ENCODE data around the gene SCN8A. TPM values are rescaled to one million over a fixed set of nuclear protein-coding genes. Genes with fewer than 3 reads are reported as not detected.

SCN8A gene
- total RNA-seq, 3 donors from 2014 or later = 0.32 to 5.0 (median 1.6) TPM

- intact Hi-C loops (cut with DNase I; ENCODE audit: low total_unique reads) = no loop called here
- H3K27ac ChIP-seq = no peak overlapping the region
Measured at GRCh38 chr12:51705450-51705849, 114.4 kb downstream of the SCN8A start.

GRCh38 chr12:51706206-51706605 is 115.2 kb downstream of the SCN8A start:
- Histone ChIP-seq H3K36me3 (no peaks in the 10 kb centered on the region), H3K27ac (no peak overlapping the region), H3K4me3 (no peak overlapping the region), H3K9me3 (no peaks in the 10 kb centered on the region), H3K4me1 (no peaks in the 10 kb centered on the region), H3K27me3 (no peaks in the 10 kb centered on the region)
- TF ChIP-seq POLR2AphosphoS5 (IDR thresholded peaks at IDR 0.05) = no peak
- TF ChIP-seq, protein P1, sequence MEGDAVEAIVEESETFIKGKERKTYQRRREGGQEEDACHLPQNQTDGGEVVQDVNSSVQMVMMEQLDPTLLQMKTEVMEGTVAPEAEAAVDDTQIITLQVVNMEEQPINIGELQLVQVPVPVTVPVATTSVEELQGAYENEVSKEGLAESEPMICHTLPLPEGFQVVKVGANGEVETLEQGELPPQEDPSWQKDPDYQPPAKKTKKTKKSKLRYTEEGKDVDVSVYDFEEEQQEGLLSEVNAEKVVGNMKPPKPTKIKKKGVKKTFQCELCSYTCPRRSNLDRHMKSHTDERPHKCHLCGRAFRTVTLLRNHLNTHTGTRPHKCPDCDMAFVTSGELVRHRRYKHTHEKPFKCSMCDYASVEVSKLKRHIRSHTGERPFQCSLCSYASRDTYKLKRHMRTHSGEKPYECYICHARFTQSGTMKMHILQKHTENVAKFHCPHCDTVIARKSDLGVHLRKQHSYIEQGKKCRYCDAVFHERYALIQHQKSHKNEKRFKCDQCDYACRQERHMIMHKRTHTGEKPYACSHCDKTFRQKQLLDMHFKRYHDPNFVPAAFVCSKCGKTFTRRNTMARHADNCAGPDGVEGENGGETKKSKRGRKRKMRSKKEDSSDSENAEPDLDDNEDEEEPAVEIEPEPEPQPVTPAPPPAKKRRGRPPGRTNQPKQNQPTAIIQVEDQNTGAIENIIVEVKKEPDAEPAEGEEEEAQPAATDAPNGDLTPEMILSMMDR (IDR thresholded peaks at IDR 0.05) = no peak
- no peak for TF ChIP-seq POLR2A (IDR thresholded peaks at IDR 0.05)
- intact Hi-C loops (cut with DNase I; ENCODE audit: low total_unique reads) = no loop called here
- no peak for DNase-seq (ENCODE audit: low spot score in 2 of 2)

More at GRCh38 chr12:51705450-51705849, 114.4 kb downstream of the SCN8A start:
- Histone ChIP-seq H3K27me3 (no peaks in the 10 kb centered on the region), H3K4me3 (no peak overlapping the region), H3K36me3 (no peaks in the 10 kb centered on the region), H3K4me1 (no peaks in the 10 kb centered on the region), H3K9me3 (no peaks in the 10 kb centered on the region)
- TF ChIP-seq, protein P1 (IDR thresholded peaks at IDR 0.05) = no peak
- no peak for TF ChIP-seq POLR2AphosphoS5 (IDR thresholded peaks at IDR 0.05)
- no peak for TF ChIP-seq POLR2A (IDR thresholded peaks at IDR 0.05)
- DNase-seq (ENCODE audit: low spot score in 2 of 2) = no peak

DNA sequence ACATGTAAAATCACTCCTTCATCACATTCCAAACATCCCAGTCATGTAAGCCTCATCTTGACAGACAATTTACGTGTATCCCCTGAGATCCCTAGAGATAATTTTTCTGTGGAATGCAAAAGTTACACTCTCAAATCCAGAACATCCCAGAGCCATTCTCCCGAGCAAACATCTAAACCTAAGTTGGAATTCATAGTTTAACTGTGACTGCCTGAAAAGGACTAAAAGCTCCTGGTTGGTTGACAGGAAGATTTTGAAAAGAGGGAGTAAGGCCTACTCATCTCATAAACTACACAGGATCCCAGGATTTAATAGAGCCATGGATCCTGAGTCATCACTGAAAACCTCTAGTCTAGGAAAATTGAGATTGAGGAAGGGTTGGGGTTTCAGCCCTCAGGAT is 123.6 kb downstream of the SCN8A start:
- H3K36me3 ChIP-seq = no peaks in the 10 kb centered on the region
- DNase-seq (ENCODE audit: low spot score in 2 of 2) = no peak
- H3K4me1 ChIP-seq = no peaks in the 10 kb centered on the region
- TF ChIP-seq POLR2AphosphoS5 (IDR thresholded peaks at IDR 0.05) (no peak), POLR2A (IDR thresholded peaks at IDR 0.05) (no peak)
- TF ChIP-seq, protein P1 (IDR thresholded peaks at IDR 0.05) = no peak
- no peak overlapping the region for H3K4me3 ChIP-seq
- intact Hi-C loops (cut with DNase I; ENCODE audit: low total_unique reads) = no loop called here
- no peaks in the 10 kb centered on the region for H3K27me3 ChIP-seq
- H3K9me3 ChIP-seq = no peaks in the 10 kb centered on the region
- H3K27ac ChIP-seq = no peak overlapping the region

DNA sequence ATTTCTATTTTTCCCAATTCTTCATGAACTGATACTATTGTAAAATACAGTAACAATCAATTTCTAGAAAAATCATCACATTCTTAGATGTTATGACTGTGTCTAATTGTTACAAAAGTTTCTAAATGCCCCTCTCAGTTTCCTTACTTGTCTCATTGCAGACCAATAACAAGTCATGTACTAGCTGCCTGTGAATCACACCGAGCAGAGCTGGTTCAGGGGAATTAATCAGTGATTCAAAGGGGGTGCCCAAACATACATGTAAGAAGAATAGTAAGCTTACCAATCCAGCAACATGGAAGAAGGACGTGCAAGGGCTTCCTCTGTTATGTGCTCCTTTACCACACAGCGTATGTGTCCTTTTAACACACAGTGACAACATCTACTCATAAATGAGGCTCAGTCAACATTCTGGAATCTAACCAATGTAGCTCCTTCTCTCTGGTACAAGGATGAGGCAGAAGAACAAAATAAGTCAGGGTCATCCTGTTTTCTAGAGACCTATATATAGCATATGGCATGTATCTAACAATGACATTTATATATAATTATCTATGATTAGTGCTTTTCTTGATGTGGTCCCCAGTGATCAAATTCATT is 126.4 kb downstream of the SCN8A start:
- Histone ChIP-seq H3K4me3 (no peak overlapping the region), H3K9me3 (no peaks in the 10 kb centered on the region), H3K27ac (no peak overlapping the region), H3K4me1 (no peaks in the 10 kb centered on the region), H3K36me3 (no peaks in the 10 kb centered on the region), H3K27me3 (no peaks in the 10 kb centered on the region)
- no peak for DNase-seq (ENCODE audit: low spot score in 2 of 2)
- no peak for TF ChIP-seq POLR2AphosphoS5 (IDR thresholded peaks at IDR 0.05)
- TF ChIP-seq, protein P1 (IDR thresholded peaks at IDR 0.05) = no peak
- no peak for TF ChIP-seq POLR2A (IDR thresholded peaks at IDR 0.05)
- intact Hi-C loops (cut with DNase I; ENCODE audit: low total_unique reads) = no loop called here

DNA sequence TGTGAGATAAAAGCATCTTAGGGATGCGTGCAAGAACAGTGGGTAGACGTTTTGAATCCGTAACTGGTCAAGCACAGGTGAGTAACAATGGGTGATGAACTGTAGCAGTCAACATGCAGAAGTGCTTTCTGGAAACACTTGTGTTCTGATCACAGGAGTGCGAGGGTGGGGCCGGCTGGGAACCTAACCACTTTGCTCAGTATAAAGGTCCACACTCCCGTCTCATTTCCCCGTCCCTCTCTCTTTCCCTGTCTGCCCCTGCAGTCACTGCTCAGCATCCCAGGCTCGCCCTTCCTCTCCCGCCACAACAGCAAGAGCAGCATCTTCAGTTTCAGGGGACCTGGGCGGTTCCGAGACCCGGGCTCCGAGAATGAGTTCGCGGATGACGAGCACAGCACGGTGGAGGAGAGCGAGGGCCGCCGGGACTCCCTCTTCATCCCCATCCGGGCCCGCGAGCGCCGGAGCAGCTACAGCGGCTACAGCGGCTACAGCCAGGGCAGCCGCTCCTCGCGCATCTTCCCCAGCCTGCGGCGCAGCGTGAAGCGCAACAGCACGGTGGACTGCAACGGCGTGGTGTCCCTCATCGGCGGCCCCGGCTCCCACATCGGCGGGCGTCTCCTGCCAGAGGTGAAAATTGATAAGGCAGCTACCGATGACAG is 130.4 kb downstream of the SCN8A start:
- H3K27ac ChIP-seq = no peak overlapping the region
- no peaks in the 10 kb centered on the region for H3K4me1 ChIP-seq
- intact Hi-C loops (cut with DNase I; ENCODE audit: low total_unique reads) = no loop called here
- no peak for TF ChIP-seq POLR2AphosphoS5 (IDR thresholded peaks at IDR 0.05)
- TF ChIP-seq, protein P1 (IDR thresholded peaks at IDR 0.05) = no peak
- no peak for TF ChIP-seq POLR2A (IDR thresholded peaks at IDR 0.05)
- DNase-seq (ENCODE audit: low spot score in 2 of 2) = no peak
- H3K4me3 ChIP-seq = peak overlapping the region in 1 of 3 donors; percentile 33
- no peaks in the 10 kb centered on the region for H3K9me3 ChIP-seq
- no peaks in the 10 kb centered on the region for H3K27me3 ChIP-seq
- no peaks in the 10 kb centered on the region for H3K36me3 ChIP-seq

All from breast epithelium (tissue), 4 donors.